GM12891 (cell line): Measurements from ENCODE around the gene FCER1A.

Source experiments
- POLR2A ChIP-seq: IDR thresholded peaks from 2 replicates; pipeline ENCODE4 v1.6.1; 2011; ENCODE audit warnings: low read depth, low read length, control low read depth
- POLR2AphosphoS5 ChIP-seq: IDR thresholded peaks from 2 replicates; pipeline ENCODE4 v1.6.1; 2011; ENCODE audit warnings: low read depth, low read length, control low read depth
- POU2F2 ChIP-seq: IDR thresholded peaks from 2 replicates; pipeline ENCODE4 v1.6.1; 2011; ENCODE audit warnings: low read depth, mild to moderate bottlenecking, control low read depth, low read length, moderate library complexity
- SPI1 ChIP-seq: IDR thresholded peaks from 2 replicates; pipeline ENCODE4 v1.6.1; 2011; ENCODE audit warnings: low read depth, low read length, control low read depth
- TAF1 ChIP-seq: IDR thresholded peaks from 2 replicates; pipeline ENCODE4 v1.6.1; 2011; ENCODE audit warnings: low read depth, low read length, control low read depth

DNA sequence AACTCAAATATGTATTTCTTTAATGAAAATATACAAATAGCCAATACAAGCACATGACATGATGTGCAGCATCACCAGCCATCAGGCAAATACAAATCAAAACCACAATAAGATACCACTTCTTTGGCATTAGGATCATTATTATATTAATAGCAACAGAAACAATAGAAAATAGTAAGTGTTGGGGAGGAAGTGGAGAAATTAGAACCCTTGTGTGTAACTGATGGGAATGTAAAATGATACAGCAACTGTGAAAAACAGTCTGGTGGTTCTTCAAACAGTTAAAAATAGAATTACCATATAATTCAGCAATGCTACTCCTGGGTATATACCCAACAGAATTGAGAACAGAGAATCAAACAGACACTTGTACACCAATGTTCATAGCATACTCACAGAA lies 40.8 kb upstream of the FCER1A start:
- TF ChIP-seq POLR2A (no peak), POLR2AphosphoS5 (no peak), TAF1 (no peak), SPI1 (no peak), POU2F2 (no peak)
